B cell (primary cell): ENCODE results near the gene MPL. TPM values are rescaled to one million over a fixed set of nuclear protein-coding genes. Genes with fewer than 3 reads are reported as not detected.
"Not testable (repeated sequence)": the region's sequence is repeated elsewhere in the genome, so short reads cannot be mapped to it uniquely, and the experiment has no call there.

Experiments
- ATAC-seq: fragments of 200-7000 bp; cut with Tn5 transposase; one replicate; pipeline ENCODE4 v1.10.0; 2021; ENCODE audit warnings: low read depth, mild to moderate bottlenecking, moderate number of reproducible peaks, moderate library complexity
- CTCF ChIA-PET: fragments of 350-600 bp; sonication (Branson Sonifier 250); formaldehyde crosslinking; loops from one replicate; lab custom pipeline; 2021; ENCODE audit warnings: antibody characterized with exemption, inconsistent platforms; lab: Charles Lee
- POLR2A ChIA-PET: fragments of 350-600 bp; sonication (Branson Sonifier 250); formaldehyde crosslinking; loops from one replicate; lab custom pipeline; 2021; ENCODE audit warnings: antibody characterized with exemption; lab: Charles Lee
- DNase-seq: peaks from one replicate; pipeline ENCODE4 v3.0.0; 2013
- H2AFZ ChIP-seq: 2 replicates; pipeline ENCODE4 v1.6.1; 2012; ENCODE audit warnings: mild to moderate bottlenecking, low read depth, low read length; ENCODE audit not compliant: insufficient read depth, poor library complexity, severe bottlenecking
- H3K27ac ChIP-seq, 2 donors: 1 replicate in 1 of 2; 2 replicates in 1 of 2; pipeline ENCODE4 v1.5.1; 2012 to 2013; ENCODE audit warnings: low read length in 2 of 2, mild to moderate bottlenecking in 2 of 2, moderate library complexity in 1 of 2
- H3K27me3 ChIP-seq, 4 experiments: fragments of 200-600 bp in 1 of 4; sonication (generic) in 1 of 4; replicated peaks in 1 of 4; 1 replicate in 2 of 4; 2 replicates in 2 of 4; pipeline versions ENCODE4 v1.6.1 to v1.7.0; 2013 to 2016; ENCODE audit warnings: low read length in 3 of 4, mild to moderate bottlenecking in 2 of 4, mixed read lengths in 1 of 4, moderate library complexity in 1 of 4; ENCODE audit not compliant: insufficient read depth in 4 of 4, control insufficient read depth in 3 of 4; ENCODE audit errors: control extremely low read depth in 1 of 4
- H3K36me3 ChIP-seq, 2 experiments: replicated peaks in 1 of 2; 1 replicate in 1 of 2; 2 replicates in 1 of 2; pipeline versions ENCODE4 v1.6.1 to v1.7.1; 2013; ENCODE audit warnings: low read length in 1 of 2; ENCODE audit not compliant: insufficient read depth in 2 of 2, control insufficient read depth in 1 of 2; ENCODE audit errors: control extremely low read depth in 1 of 2, extremely low read depth in 1 of 2
- H3K4me1 ChIP-seq, 2 donors: fragments of 200-600 bp in 1 of 2; sonication (generic) in 1 of 2; 1 replicate in 1 of 2; 2 replicates in 1 of 2; pipeline versions ENCODE4 v1.5.1 to v1.6.1; 2013 to 2017; ENCODE audit warnings: low read length in 2 of 2; ENCODE audit not compliant: control insufficient read depth in 2 of 2, insufficient read depth in 2 of 2
- H3K4me2 ChIP-seq: replicated peaks from 2 replicates; pipeline ENCODE3; 2012; ENCODE audit warnings: mild to moderate bottlenecking, low read depth, low read length; ENCODE audit not compliant: poor library complexity, severe bottlenecking
- H3K4me3 ChIP-seq, 5 experiments: fragments of 200-600 bp in 1 of 5; sonication (generic) in 1 of 5; 1 replicate in 3 of 5; 2 replicates in 2 of 5; pipeline versions ENCODE4 v1.5.1 to v1.7.0; 2011 to 2016; ENCODE audit warnings: low read length in 4 of 5, mild to moderate bottlenecking in 4 of 5, low read depth in 2 of 5, control low read depth in 1 of 5, moderate library complexity in 1 of 5; ENCODE audit not compliant: insufficient read depth in 1 of 5; ENCODE audit errors: control extremely low read depth in 1 of 5, extremely low read depth in 1 of 5
- H3K79me2 ChIP-seq: fragments of 200-600 bp; sonication (generic); one replicate; pipeline ENCODE4 v1.6.0; 2016; ENCODE audit warnings: low read length; ENCODE audit not compliant: control insufficient read depth, insufficient read depth
- H3K9ac ChIP-seq: fragments of 200-600 bp; sonication (generic); 2 replicates; pipeline ENCODE4 v1.6.1; 2017; ENCODE audit warnings: mild to moderate bottlenecking, low read length, moderate library complexity
- H3K9me3 ChIP-seq, 3 donors: one replicate each; pipeline versions ENCODE4 v1.6.1 to v1.7.1; 2013; ENCODE audit warnings: low read length in 2 of 3; ENCODE audit not compliant: control insufficient read depth in 2 of 3, insufficient read depth in 1 of 3; ENCODE audit errors: control extremely low read depth in 1 of 3
- H4K20me1 ChIP-seq: 2 replicates; pipeline ENCODE4 v1.6.0; 2012; ENCODE audit warnings: mild to moderate bottlenecking, low read length; ENCODE audit not compliant: insufficient read depth, control insufficient read depth, poor library complexity, severe bottlenecking
- H3K27ac Mint-ChIP-seq: one replicate; pipeline ENCODE4 v1.8.0; 2021; ENCODE audit warnings: mixed read lengths
- H3K27me3 Mint-ChIP-seq: one replicate; pipeline ENCODE4 v1.8.0; 2021; ENCODE audit warnings: mixed read lengths
- H3K4me1 Mint-ChIP-seq: one replicate; pipeline ENCODE4 v1.8.0; 2021; ENCODE audit warnings: mixed read lengths
- H3K4me3 Mint-ChIP-seq: one replicate; pipeline ENCODE4 v1.8.0; 2021; ENCODE audit warnings: mixed read lengths
- H3K9me3 Mint-ChIP-seq: one replicate; pipeline ENCODE4 v1.8.0; 2022; ENCODE audit warnings: mixed read lengths; ENCODE audit not compliant: insufficient read depth
- CTCF ChIP-seq: fragments of 200-600 bp; IDR thresholded peaks from one replicate; pipeline ENCODE4 v1.8.0; 2022; ENCODE audit warnings: antibody characterized with exemption, mild to moderate bottlenecking
- EZH2 ChIP-seq: IDR thresholded peaks from 2 replicates; pipeline ENCODE4 v1.6.1; 2012; ENCODE audit warnings: borderline replicate concordance, low read depth, mild to moderate bottlenecking, moderate library complexity, low read length; ENCODE audit not compliant: insufficient read depth, poor library complexity, severe bottlenecking
- WGBS: methylation state at CpG from one replicate; pipeline ENCODE4 v1.1.5; 2013; ENCODE audit warnings: missing lambda C conversion rate; ENCODE audit not compliant: insufficient coverage; 5-methylcytosine and 5-hydroxymethylcytosine counted together
- intact Hi-C: fragments of 100-400 bp; cut with micrococcal nuclease; formaldehyde crosslinking; loops from one replicate; pipeline ENCODE4 v1.10.0; 2022
- polyA plus RNA-seq: library from polyadenylated mRNA; depleted of rRNA; stranded (reverse); fragments of >200 nt; gene quantifications from 2 replicates; pipeline ENCODE4 v1.2.3, GENCODE V29; 2012
- total RNA-seq, 2 donors: library from RNA; stranded (reverse); fragments of 120-200 nt in 1 of 2; gene quantifications; 1 replicate in 1 of 2; 2 replicates in 1 of 2; pipeline versions ENCODE4 v1.2.3 to v1.2.4, GENCODE V29; 2013 to 2022

The MPL gene
- total and polyA plus RNA-seq, 2 donors (not counting 1 experiment from before 2014, with no cell fraction given): not detected

DNA sequence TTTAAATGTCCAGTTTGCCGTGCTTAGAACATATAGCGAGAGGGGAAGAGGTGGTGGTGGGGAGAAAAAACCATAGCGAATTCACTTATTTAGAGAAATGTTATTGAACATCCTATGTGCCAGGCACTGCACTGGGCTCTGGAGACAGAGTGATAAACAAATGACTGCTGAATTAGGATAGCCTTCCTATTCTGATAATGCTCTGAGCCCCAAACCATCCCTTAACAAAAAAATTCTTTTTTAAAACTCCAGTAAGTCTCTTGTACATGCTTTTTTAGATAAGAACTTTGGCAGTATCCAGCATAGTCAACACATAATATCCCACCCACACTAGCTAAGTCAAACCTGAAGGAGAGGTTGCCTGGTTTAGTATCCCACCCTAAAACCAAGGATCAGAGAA lies 60.6 kb downstream of the MPL start:
- no peaks in the 10 kb centered on the region for H3K27me3 ChIP-seq
- DNase-seq (no peak), ATAC-seq (no peak)
- no peaks in the 10 kb centered on the region for H3K9me3 ChIP-seq
- no peak overlapping the region for H3K9ac ChIP-seq
- ChIA-PET CTCF (no interaction called here), POLR2A (no interaction called here)
- Mint-ChIP-seq H3K4me3 (no peak overlapping the region), H3K9me3 (no peaks in the 10 kb centered on the region), H3K27me3 (no peaks in the 10 kb centered on the region), H3K27ac (no peak overlapping the region), H3K4me1 (peaks cover 7% of the 10 kb centered on the region)
- H3K4me2 ChIP-seq: no peak overlapping the region
- H4K20me1 ChIP-seq: peaks cover 41% of the 10 kb centered on the region
- H3K79me2 ChIP-seq: peaks cover 70% of the 10 kb centered on the region
- no peak overlapping the region for H3K4me3 ChIP-seq
- TF ChIP-seq CTCF: no peak
- no peak for TF ChIP-seq EZH2
- peaks cover 7 to 16% of the 10 kb centered on the region in 2 experiments for H3K36me3 ChIP-seq
- intact Hi-C loops: no loop called here
- H2AFZ ChIP-seq: no peak overlapping the region
- H3K4me1 ChIP-seq: no peaks in the 10 kb centered on the region
- no peak overlapping the region for H3K27ac ChIP-seq
- WGBS: 100% methylated on average over 3 of the region's 3 CpGs

- ATAC-seq, H3K4me1 ChIP-seq: not testable (repeated sequence)
- peaks cover 34% of the 10 kb centered on the region for H4K20me1 ChIP-seq
These were observed 62.8 kb downstream of the MPL start for GRCh38 chr1:43400441-43400840.

More at GRCh38 chr1:43400441-43400840, 62.8 kb downstream of the MPL start:
- H3K4me3 Mint-ChIP-seq, DNase-seq, H3K27me3 Mint-ChIP-seq, H3K9me3 ChIP-seq, intact Hi-C loops, H3K27ac Mint-ChIP-seq, H3K4me2 ChIP-seq, H3K9ac ChIP-seq, H3K4me3 ChIP-seq, H3K27me3 ChIP-seq, H3K4me1 Mint-ChIP-seq, H3K9me3 Mint-ChIP-seq, H2AFZ ChIP-seq, H3K27ac ChIP-seq, POLR2A ChIA-PET: not testable (repeated sequence)
- 98% methylated on average over 6 of the region's 9 CpGs for WGBS
- Histone ChIP-seq H3K36me3 (peaks cover 7 to 31% of the 10 kb centered on the region in 2 experiments), H3K79me2 (peaks cover 64% of the 10 kb centered on the region)
- CTCF ChIA-PET: interaction anchor here (2.1 kb wide), 1 partner anchor 162 kb away, joined by 4 read pairs; no protein-coding TSS in a partner anchor
